ENCODE measurements around the gene SH3GLB1.

SH3GLB1 gene

DNA sequence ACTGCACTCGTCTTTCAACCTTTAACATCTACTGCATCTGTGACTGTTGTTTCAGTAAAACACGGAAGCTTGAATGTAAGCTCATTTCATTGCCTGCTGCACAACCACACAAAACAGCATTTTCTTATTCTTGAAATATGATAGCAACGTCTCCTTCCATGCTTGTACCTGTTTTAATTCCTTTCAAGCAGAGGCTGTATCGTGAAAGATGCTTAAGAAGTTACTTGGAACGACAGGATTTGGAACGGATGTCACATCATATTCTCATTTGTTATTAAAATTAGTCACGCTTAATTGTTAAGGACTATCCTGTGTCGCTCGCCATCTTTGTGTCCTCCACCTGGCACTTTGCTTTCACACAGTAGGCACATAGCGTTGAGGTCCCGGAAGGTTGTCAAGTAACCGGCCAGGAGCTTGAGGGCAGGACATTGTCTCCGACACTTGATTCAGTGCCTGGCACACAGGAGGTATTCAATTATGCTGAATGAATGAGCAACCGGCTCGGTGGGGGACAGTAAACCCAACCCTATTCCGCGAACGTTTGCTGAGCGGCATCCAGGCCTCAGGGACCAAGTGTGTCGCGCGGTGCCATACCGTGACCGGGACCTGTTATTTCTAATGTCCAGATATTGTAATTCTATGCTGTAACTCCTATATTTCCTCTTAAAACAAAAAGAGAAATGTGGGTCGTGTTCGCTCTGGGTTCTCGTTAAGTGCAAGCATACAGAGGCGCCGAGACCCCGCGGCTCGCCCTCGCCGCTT lies 499 bp upstream of the SH3GLB1 start:
- Histone ChIP-seq H3K9ac (peak overlapping the region; percentile 96), H3K27ac (peak overlapping the region; percentile 92), H4K20me1 (peaks cover 35% of the 10 kb centered on the region), H3K4me3 (peak overlapping the region; percentile 88), H3K4me2 (peak overlapping the region; percentile 88), H3K36me3 (no peaks in the 10 kb centered on the region; the same call in 1 of the 2 replicates), H3K27me3 (no peaks in the 10 kb centered on the region), H3K9me3 (no peaks in the 10 kb centered on the region), H3K4me1 (peaks cover 33% of the 10 kb centered on the region)
- no peak for TF ChIP-seq Cebpa-rat (IDR thresholded peaks at IDR 0.05)

DNA sequence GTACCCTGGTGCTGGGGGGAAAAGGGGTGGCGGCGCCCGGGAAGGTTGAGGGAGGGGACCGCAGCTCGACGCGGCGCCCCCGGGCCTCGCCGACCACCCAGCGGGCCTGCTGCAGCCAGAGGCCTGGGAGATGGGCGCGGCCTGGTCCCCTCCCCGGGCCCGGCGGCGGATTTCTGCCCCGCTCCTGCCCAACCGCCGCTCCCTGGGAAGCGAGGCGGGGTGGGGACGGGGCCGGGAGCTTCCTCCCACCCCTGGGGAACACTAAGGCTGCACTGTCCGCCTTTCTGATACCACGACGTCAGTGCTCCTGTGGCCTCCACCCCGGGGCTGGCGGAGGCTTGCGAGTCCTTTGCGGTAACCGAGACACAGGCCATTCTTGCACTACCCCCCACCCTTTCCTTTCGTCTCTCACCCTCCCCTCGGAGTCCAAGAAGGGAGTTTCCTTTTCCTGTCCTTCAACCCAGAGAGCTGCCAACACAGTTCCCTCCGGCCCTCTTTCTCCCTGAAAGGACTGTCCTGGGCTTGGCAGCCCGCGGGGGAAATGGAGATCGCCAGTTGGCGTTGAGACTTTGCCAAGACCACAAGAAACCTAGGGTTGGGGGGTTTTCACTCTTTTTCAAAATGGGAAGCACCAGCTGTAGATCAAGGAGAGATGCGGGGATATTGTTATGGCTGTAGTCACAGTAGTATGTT lies 742 bp downstream of the SH3GLB1 start:
- Histone ChIP-seq H4K20me1 (peaks cover 48% of the 10 kb centered on the region), H3K9me3 (no peaks in the 10 kb centered on the region), H3K27ac (peak overlapping the region; percentile 92)

DNA sequence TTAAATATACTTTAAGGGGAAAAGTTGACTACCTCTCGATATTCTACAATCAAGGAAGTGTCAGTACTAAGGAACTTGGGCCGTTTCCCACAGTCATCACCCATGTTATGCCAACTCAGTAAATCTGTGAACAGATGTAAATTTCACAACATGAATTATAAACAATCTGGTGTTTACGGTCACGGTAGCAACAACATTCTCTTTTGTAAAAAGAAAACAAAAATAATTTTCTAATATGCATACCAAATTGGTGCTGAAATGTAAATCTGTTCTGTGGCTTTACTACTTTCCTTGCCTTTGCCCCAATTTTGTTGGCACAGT lies 1.2 kb downstream of the SH3GLB1 start:
- no peaks in the 10 kb centered on the region for H3K27me3 ChIP-seq
- peak overlapping the region; percentile 87 for H3K4me2 ChIP-seq
- peak overlapping the region; percentile 92 for H3K27ac ChIP-seq
- TF ChIP-seq Cebpa-rat (IDR thresholded peaks at IDR 0.05) = no peak
- H3K4me1 ChIP-seq = peaks cover 33% of the 10 kb centered on the region
- H3K9ac ChIP-seq = peak overlapping the region; percentile 96
- H3K4me3 ChIP-seq = peak overlapping the region; percentile 88
- H3K36me3 ChIP-seq = peaks cover 6% of the 10 kb centered on the region; the same call in 1 of the 2 replicates
- H4K20me1 ChIP-seq = peaks cover 53% of the 10 kb centered on the region
- H3K9me3 ChIP-seq = no peaks in the 10 kb centered on the region

More for the DNA sequence above, 742 bp downstream of the SH3GLB1 start:
- no peak for TF ChIP-seq Cebpa-rat (IDR thresholded peaks at IDR 0.05)
- H3K36me3 ChIP-seq = peaks cover 1% of the 10 kb centered on the region; the same call in 1 of the 2 replicates
- H3K4me2 ChIP-seq = peak overlapping the region; percentile 87
- peak overlapping the region; percentile 88 for H3K4me3 ChIP-seq
- peak overlapping the region; percentile 96 for H3K9ac ChIP-seq
- H3K4me1 ChIP-seq = peaks cover 33% of the 10 kb centered on the region
- H3K27me3 ChIP-seq = no peaks in the 10 kb centered on the region

DNA sequence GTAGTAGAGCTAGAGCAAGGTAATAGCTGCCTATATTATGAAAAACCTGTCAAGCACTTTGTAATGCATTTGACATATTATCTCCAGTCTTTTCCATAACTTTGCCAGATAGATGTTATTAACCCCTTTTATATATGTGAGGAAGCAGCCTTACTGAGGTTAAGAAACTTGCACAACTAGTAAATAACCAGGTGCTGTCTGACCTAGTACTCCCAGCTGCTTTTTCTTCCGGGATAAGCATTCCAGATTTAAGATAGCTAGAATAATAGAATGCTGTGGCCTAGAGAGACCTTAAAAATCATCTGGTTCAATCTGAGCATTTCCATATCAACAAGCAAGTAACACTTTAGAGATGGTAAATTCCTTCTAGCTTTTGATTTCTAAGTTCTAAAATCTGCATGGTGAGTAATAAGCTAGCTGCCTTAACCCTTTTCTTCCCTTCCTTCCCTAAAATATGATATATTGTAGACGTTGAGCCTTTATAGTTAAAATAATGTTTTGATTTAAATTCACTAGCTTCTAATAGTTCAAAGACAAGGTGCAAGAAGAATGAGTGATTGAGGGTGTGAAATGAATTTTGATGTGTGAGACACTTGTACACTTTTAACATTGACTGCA lies 1.8 kb downstream of the SH3GLB1 start:
- peaks cover 7% of the 10 kb centered on the region; the same call in 1 of the 2 replicates for H3K36me3 ChIP-seq
- peaks cover 33% of the 10 kb centered on the region for H3K4me1 ChIP-seq
- no peak for TF ChIP-seq Cebpa-rat (IDR thresholded peaks at IDR 0.05)
- H3K9ac ChIP-seq = peak overlapping the region; percentile 96
- peak overlapping the region; percentile 88 for H3K4me3 ChIP-seq
- H3K4me2 ChIP-seq = peak overlapping the region; percentile 87
- H4K20me1 ChIP-seq = peaks cover 58% of the 10 kb centered on the region
- no peaks in the 10 kb centered on the region for H3K27me3 ChIP-seq
- peak overlapping the region; percentile 92 for H3K27ac ChIP-seq
- H3K9me3 ChIP-seq = no peaks in the 10 kb centered on the region

DNA sequence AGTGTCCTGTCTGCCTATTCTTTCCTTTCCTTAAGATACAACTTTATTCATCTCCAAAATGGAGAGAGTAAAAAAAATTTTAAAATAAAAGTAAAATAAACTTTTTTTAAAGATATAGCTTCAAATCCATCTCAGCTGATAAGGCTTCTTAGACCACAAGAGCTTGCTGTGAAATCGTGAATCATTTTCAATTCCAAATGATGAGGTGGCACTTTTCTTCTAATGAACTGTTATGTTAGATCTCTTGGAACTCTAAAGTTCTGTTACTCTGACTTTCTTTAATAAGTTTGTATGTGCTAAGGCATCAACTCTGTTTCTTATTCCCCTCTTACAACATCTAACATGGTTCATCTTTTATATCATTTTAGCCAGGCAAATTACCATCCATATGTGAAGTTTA lies 4.5 kb downstream of the SH3GLB1 start:
- Histone ChIP-seq H3K27ac (no peak overlapping the region), H3K4me2 (no peak overlapping the region), H3K9me3 (no peaks in the 10 kb centered on the region), H3K4me3 (no peak overlapping the region), H3K27me3 (no peaks in the 10 kb centered on the region), H4K20me1 (peaks cover 85% of the 10 kb centered on the region), H3K36me3 (peaks cover 7% of the 10 kb centered on the region; the same call in 1 of the 2 replicates), H3K9ac (no peak overlapping the region), H3K4me1 (peaks cover 22% of the 10 kb centered on the region)
- no peak for TF ChIP-seq Cebpa-rat (IDR thresholded peaks at IDR 0.05)

DNA sequence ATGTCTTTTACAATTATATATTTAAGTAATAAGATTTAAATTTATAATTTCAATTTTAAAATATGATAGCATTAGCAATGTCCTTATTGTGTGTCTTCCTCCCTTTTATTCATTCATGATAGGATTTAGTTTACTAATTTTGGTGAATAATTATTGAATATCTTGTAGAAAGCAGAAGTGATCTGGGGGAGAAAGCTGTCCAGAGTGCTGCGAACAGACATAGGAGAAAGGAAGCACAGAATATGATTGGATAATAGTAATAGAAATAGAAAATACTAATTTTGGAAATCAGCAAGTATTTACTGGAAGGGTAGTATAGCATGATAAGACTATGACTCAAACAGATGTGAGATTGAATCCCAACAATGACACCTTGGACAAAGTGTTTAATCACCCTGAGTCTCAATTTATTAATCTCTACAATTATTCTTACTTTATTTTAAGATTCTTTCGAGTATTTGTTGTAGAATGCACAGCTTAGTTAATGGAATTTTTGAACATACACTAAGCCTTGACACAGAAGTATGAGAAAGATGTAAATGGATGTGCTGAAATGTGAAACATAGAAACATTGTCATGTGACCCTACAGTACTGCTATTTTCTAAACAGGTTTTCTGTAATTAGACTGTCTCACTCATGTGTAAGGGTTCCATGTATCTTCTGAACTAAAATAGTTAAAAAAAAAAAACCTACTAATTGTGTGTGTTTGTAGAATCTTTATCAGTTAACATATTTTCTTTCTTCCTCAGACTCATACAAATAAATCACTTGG lies 7.9 kb downstream of the SH3GLB1 start:
- H3K9ac ChIP-seq = no peak overlapping the region
- H3K4me3 ChIP-seq = no peak overlapping the region
- peaks cover 99% of the 10 kb centered on the region for H4K20me1 ChIP-seq
- no peak for TF ChIP-seq Cebpa-rat (IDR thresholded peaks at IDR 0.05)
- no peak overlapping the region for H3K27ac ChIP-seq
- H3K36me3 ChIP-seq = peaks cover 26% of the 10 kb centered on the region
- peaks cover 10% of the 10 kb centered on the region for H3K4me1 ChIP-seq
- no peaks in the 10 kb centered on the region for H3K27me3 ChIP-seq
- no peak overlapping the region for H3K4me2 ChIP-seq
- no peaks in the 10 kb centered on the region for H3K9me3 ChIP-seq

DNA sequence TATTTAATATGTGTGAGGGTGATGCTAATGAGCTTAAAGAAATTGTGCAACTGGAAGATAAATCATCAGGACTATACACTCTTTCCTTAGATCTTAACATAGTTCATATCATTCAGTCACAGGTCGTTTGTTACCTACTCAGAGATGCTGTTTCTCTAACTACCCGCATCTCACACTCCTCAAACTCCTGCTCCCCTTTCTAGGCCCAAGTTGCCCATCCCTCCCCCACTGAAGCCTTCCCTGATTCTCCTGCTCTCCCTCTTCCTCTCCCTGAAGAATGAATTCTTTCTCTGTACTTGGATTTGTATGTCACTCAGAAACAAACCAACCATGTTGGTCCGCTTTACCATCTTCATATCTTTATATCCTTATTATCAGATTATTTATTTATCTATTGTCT lies 9.1 kb downstream of the SH3GLB1 start:
- Histone ChIP-seq H3K27ac (no peak overlapping the region), H3K4me2 (no peak overlapping the region), H3K36me3 (peaks cover 38% of the 10 kb centered on the region), H4K20me1 (peaks cover 99% of the 10 kb centered on the region), H3K4me3 (no peak overlapping the region), H3K27me3 (no peaks in the 10 kb centered on the region), H3K4me1 (0 out of 2 replicates have a peak, but pooled peaks cover 4% of the 10 kb centered on the region), H3K9ac (no peak overlapping the region), H3K9me3 (no peaks in the 10 kb centered on the region)
- no peak for TF ChIP-seq Cebpa-rat (IDR thresholded peaks at IDR 0.05)

DNA sequence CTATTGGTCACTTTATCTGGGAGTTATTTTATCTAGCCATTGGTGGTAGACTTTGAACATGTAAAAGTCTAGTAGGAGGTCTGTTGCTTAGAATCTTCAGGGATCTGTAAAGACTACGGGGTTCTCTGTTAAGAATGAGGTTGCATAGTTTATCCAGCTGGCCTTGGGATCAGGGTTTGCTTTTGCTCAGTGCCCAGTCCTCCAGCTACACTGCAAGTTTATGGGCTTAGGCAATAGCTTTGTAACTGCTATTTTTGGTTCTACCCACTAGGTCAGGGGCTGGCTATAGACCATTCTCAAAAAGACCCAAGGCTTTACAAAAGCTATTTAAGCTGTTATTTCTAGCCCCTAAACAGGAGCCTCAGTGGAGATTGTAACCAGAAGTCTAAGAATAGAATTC lies 9.8 kb downstream of the SH3GLB1 start:
- H3K36me3 ChIP-seq = peaks cover 39% of the 10 kb centered on the region
- no peaks in the 10 kb centered on the region for H3K9me3 ChIP-seq
- H3K4me2 ChIP-seq = no peak overlapping the region
- 0 out of 2 replicates have a peak, but pooled peaks cover 4% of the 10 kb centered on the region for H3K4me1 ChIP-seq
- no peak overlapping the region for H3K4me3 ChIP-seq
- H3K27ac ChIP-seq = no peak overlapping the region
- peaks cover 99% of the 10 kb centered on the region for H4K20me1 ChIP-seq
- H3K9ac ChIP-seq = no peak overlapping the region
- TF ChIP-seq Cebpa-rat (IDR thresholded peaks at IDR 0.05) = no peak
- no peaks in the 10 kb centered on the region for H3K27me3 ChIP-seq

DNA sequence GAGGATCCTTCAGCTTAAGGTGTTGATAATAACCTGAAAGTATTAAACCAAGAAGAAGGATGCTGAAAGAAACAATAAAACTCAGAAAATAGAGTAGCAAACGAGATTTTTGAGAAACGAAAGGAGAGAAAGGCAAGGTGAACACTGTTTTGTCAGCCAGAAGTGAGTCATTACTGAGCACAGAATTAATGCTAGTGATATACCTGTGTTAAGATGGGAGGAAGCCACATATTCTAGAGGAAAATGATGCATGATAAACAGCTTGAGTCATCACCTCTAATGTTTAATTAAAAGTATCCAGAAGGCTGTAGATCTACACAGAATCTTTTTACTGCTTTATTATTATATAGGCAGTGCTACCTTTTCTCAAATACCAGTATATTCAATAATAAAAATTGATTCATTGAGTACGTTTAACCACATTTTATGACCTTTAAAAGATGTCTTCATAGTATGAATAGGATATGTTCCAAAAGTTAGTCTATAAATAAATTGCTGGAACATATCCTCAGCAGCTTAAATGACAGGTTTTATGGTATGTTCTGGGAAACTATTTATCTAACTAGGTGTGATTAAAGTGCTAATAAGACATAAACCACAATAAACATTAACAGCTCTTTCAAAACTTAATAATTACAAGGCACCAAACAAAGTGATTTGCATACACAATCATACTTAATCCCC lies 10.3 kb downstream of the SH3GLB1 start:
- Histone ChIP-seq H3K4me2 (no peak overlapping the region), H3K4me3 (no peak overlapping the region), H3K9me3 (no peaks in the 10 kb centered on the region), H3K27me3 (no peaks in the 10 kb centered on the region), H4K20me1 (peaks cover 99% of the 10 kb centered on the region), H3K9ac (no peak overlapping the region), H3K27ac (no peak overlapping the region), H3K4me1 (0 out of 2 replicates have a peak, but pooled peaks cover 4% of the 10 kb centered on the region), H3K36me3 (peaks cover 44% of the 10 kb centered on the region)
- TF ChIP-seq Cebpa-rat (IDR thresholded peaks at IDR 0.05) = no peak
